GM23248 (cell line): ENCODE data around the gene AKAP7. TPM values are rescaled to one million over a fixed set of nuclear protein-coding genes. Genes with fewer than 3 reads are reported as not detected.

Experiments used
- DNase-seq: peaks from one replicate; pipeline ENCODE4 v3.0.0-alpha.2; 2015
- H2AFZ ChIP-seq: fragments of 200-600 bp; sonication (generic); 2 replicates; pipeline ENCODE4 v1.6.1; 2016; ENCODE audit warnings: antibody characterized with exemption
- H3F3A ChIP-seq: fragments of 200-600 bp; sonication (generic); 2 replicates; pipeline ENCODE4 v1.6.1; 2016; ENCODE audit warnings: mild to moderate bottlenecking, antibody characterized with exemption, mixed run types; ENCODE audit not compliant: insufficient read depth
- H3K27ac ChIP-seq: fragments of 200-600 bp; sonication (generic); 2 replicates; pipeline ENCODE4 v1.5.1; 2016; ENCODE audit warnings: mild to moderate bottlenecking
- H3K27me3 ChIP-seq: fragments of 200-600 bp; sonication (generic); replicated peaks from 2 replicates; pipeline ENCODE4 v1.6.1; 2016; ENCODE audit warnings: mild to moderate bottlenecking; ENCODE audit not compliant: insufficient read depth
- H3K36me3 ChIP-seq: fragments of 200-600 bp; sonication (generic); 2 replicates; pipeline ENCODE4 v1.6.1; 2016; ENCODE audit warnings: low read depth, mild to moderate bottlenecking
- H3K4me1 ChIP-seq: fragments of 200-600 bp; sonication (generic); 2 replicates; pipeline ENCODE4 v1.6.1; 2016; ENCODE audit warnings: mild to moderate bottlenecking; ENCODE audit not compliant: insufficient read depth
- H3K4me2 ChIP-seq: fragments of 200-600 bp; sonication (generic); one replicate; pipeline ENCODE4 v1.6.1; 2016; ENCODE audit warnings: mild to moderate bottlenecking; ENCODE audit not compliant: unreplicated experiment
- H3K4me3 ChIP-seq: fragments of 200-600 bp; sonication (generic); 2 replicates; pipeline ENCODE4 v1.5.1; 2016; ENCODE audit warnings: mild to moderate bottlenecking
- H3K79me2 ChIP-seq: fragments of 200-600 bp; sonication (generic); 2 replicates; pipeline ENCODE4 v1.6.1; 2016; ENCODE audit warnings: mild to moderate bottlenecking; ENCODE audit not compliant: insufficient read depth
- H3K9ac ChIP-seq: fragments of 200-600 bp; sonication (generic); 2 replicates; pipeline ENCODE4 v1.6.1; 2016; ENCODE audit warnings: mild to moderate bottlenecking
- H3K9me2 ChIP-seq: fragments of 200-600 bp; sonication (generic); 2 replicates; pipeline ENCODE4 v1.6.1; 2016; ENCODE audit warnings: mixed run types, mild to moderate bottlenecking, moderate library complexity; ENCODE audit not compliant: insufficient read depth
- H3K9me3 ChIP-seq: fragments of 200-600 bp; sonication (generic); one replicate; pipeline ENCODE4 v1.6.1; 2017; ENCODE audit warnings: low read depth
- H4K20me1 ChIP-seq: fragments of 200-600 bp; sonication (generic); 2 replicates; pipeline ENCODE4 v1.6.0; 2016; ENCODE audit not compliant: insufficient read depth
- EZH2 ChIP-seq: fragments of 200-600 bp; sonication (generic); IDR thresholded peaks from 2 replicates; pipeline ENCODE4 v1.6.1; 2018; ENCODE audit warnings: antibody characterized with exemption, mild to moderate bottlenecking; ENCODE audit not compliant: insufficient read depth, poor library complexity, severe bottlenecking
- EZH2phosphoT487 ChIP-seq: fragments of 200-600 bp; sonication (generic); IDR thresholded peaks from 2 replicates; pipeline ENCODE4 v1.6.1; 2018; ENCODE audit warnings: antibody characterized with exemption, moderate library complexity, mild to moderate bottlenecking, low read depth; ENCODE audit not compliant: insufficient read depth
- whole genome bisulfite sequencing, 2 experiments: methylation state at CpG; one replicate each; pipeline ENCODE4 v1.1.6; 2015 to 2017; ENCODE audit warnings: low lambda C conversion rate in 2 of 2, low coverage in 1 of 2; ENCODE audit errors: missing lambda C conversion rate in 2 of 2; 5-methylcytosine and 5-hydroxymethylcytosine counted together
- in situ Hi-C: fragments of 300-500 bp; cut with MboI; formaldehyde crosslinking; loops from 2 replicates; pipeline ENCODE4 v1.15.0; 2020
- polyA plus RNA-seq: library from polyadenylated mRNA; unstranded; fragments of >200 nt; fragmentation: Nextera tagmentation; extraction: Ambion mirVana; gene quantifications from 2 replicates; pipeline ENCODE4 v1.2.1, GENCODE V29; 2016
- total RNA-seq: library from RNA; depleted of rRNA; stranded (reverse); fragments of >200 nt; shearing (Covaris generic); gene quantifications from 2 replicates; pipeline ENCODE4 v1.2.3, GENCODE V29; 2014

AKAP7 gene
- total and polyA plus RNA-seq, 2 experiments from 2014 or later: 3.2 to 8.2 TPM

DNA sequence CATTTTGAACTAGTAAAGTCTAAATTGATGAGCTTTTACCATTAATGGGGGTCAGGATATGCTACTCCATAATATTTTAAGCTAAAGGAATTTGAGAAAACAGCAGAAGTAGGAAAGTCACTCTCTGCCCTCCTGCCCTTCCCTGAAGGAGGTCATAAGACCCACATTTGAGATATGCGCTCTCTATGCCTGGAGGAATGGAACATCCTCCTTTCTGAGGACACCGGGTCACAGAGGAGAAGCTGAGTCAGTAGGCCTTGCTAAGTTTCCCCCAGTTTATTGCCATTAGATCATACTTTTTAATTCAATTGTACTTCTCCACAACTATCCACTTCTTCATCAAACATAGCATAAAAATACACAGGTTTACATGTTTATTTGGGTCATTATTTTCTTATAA, 40.3 kb downstream of the AKAP7 start:
- Histone ChIP-seq H3K79me2 (no peaks in the 10 kb centered on the region), H3K9me2 (no peaks in the 10 kb centered on the region), H3K9ac (no peak overlapping the region), H2AFZ (no peak overlapping the region), H4K20me1 (no peaks in the 10 kb centered on the region), H3K9me3 (no peaks in the 10 kb centered on the region), H3K4me1 (peaks cover 50% of the 10 kb centered on the region), H3K36me3 (no peaks in the 10 kb centered on the region), H3F3A (peaks cover 25% of the 10 kb centered on the region; the same call in 1 of the 2 replicates), H3K4me3 (no peak overlapping the region), H3K4me2 (no peak overlapping the region), H3K27me3 (no peaks in the 10 kb centered on the region), H3K27ac (no peak overlapping the region)
- in situ Hi-C loops: no loop called here
- WGBS, 2 experiments: 86 to 97% methylated on average over 2 of the region's 2 CpGs
- no peak for TF ChIP-seq EZH2phosphoT487
- no peak for TF ChIP-seq EZH2
- peak; percentile 10 for DNase-seq

DNA sequence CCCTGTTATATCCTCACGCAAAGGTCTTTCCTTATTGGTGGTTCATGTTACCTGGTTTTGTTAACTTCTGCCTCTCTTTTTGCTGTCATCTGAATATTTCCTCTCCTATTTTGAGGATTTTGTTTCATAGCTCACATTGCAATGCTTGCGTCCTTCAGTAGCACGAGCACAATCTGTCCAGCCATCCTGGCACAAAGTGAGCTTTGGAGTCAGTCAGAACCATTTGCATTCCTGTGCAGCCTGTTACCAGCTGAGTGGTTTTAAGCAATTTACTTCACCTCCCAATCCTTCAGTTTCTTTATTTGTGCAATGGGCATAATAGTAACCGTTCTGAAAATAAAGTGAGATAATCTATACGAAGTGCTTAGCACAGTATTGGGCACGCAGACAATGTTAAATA, 42.7 kb downstream of the AKAP7 start:
- Histone ChIP-seq H3K79me2 (no peaks in the 10 kb centered on the region), H3K4me1 (peaks cover 32% of the 10 kb centered on the region), H2AFZ (no peak overlapping the region), H4K20me1 (no peaks in the 10 kb centered on the region), H3K4me2 (no peak overlapping the region), H3K9ac (no peak overlapping the region), H3K9me3 (no peaks in the 10 kb centered on the region), H3F3A (peaks cover 14% of the 10 kb centered on the region; the same call in 1 of the 2 replicates), H3K4me3 (no peak overlapping the region), H3K27ac (no peak overlapping the region), H3K27me3 (no peaks in the 10 kb centered on the region), H3K36me3 (no peaks in the 10 kb centered on the region), H3K9me2 (no peaks in the 10 kb centered on the region)
- in situ Hi-C loops: no loop called here
- no peak for TF ChIP-seq EZH2phosphoT487
- TF ChIP-seq EZH2: no peak
- 90 to 95% methylated on average over 6 of the region's 6 CpGs for WGBS, 2 experiments
- no peak for DNase-seq

DNA sequence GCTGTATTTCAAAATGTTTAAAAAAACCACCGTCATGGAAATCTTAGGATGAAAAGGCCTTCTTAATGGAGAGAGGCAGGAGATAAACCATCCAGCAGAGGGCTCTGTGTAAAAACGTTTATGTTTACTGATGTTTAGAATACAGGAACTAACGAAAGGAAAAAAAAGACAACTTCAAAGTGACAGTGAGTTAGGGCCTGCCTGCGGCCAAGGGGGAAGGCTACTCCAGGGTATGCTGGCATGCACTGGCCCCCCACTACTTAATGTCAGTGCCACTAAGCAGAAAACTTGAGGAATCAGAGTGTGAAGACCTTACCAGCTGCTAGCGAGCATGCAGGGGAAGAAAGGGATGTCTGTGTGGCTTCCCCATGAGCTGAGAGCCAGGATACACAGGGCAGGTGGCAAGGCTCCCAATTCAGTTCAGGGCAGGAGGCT, 47.7 kb downstream of the AKAP7 start:
- Histone ChIP-seq H3K9ac (no peak overlapping the region), H3K4me2 (no peak overlapping the region), H3K27me3 (no peaks in the 10 kb centered on the region), H3K9me3 (no peaks in the 10 kb centered on the region), H2AFZ (peak overlapping the region; percentile 77), H3K27ac (no peak overlapping the region), H3K36me3 (no peaks in the 10 kb centered on the region), H3K79me2 (no peaks in the 10 kb centered on the region), H3K9me2 (no peaks in the 10 kb centered on the region), H3K4me3 (no peak overlapping the region), H4K20me1 (no peaks in the 10 kb centered on the region), H3K4me1 (no peaks in the 10 kb centered on the region), H3F3A (no peaks in the 10 kb centered on the region)
- TF ChIP-seq EZH2 (no peak), EZH2phosphoT487 (no peak)
- in situ Hi-C loops: loop anchor here (10.0 kb wide), 1 partner anchor 352 kb away; no protein-coding TSS in a partner anchor
- DNase-seq: peak; percentile 64
- 27 to 32% methylated on average over 5 of the region's 5 CpGs for WGBS, 2 experiments

GRCh38 chr6:131183427-131184095, 48.3 kb downstream of the AKAP7 start:
- H3K27me3 ChIP-seq: no peaks in the 10 kb centered on the region
- no peak overlapping the region for H3K27ac ChIP-seq
- H3K9ac ChIP-seq: no peak overlapping the region
- no peaks in the 10 kb centered on the region for H3K4me1 ChIP-seq
- H3K4me2 ChIP-seq: no peak overlapping the region
- no peaks in the 10 kb centered on the region for H3K79me2 ChIP-seq
- no peaks in the 10 kb centered on the region for H3K9me2 ChIP-seq
- no peak for TF ChIP-seq EZH2phosphoT487
- TF ChIP-seq EZH2: no peak
- no peaks in the 10 kb centered on the region for H4K20me1 ChIP-seq
- H3K4me3 ChIP-seq: no peak overlapping the region
- H2AFZ ChIP-seq: peak overlapping the region; percentile 77
- 88 to 90% methylated on average over 5 of the region's 5 CpGs for WGBS, 2 experiments
- no peaks in the 10 kb centered on the region for H3K9me3 ChIP-seq
- no peaks in the 10 kb centered on the region for H3F3A ChIP-seq
- in situ Hi-C loops: loop anchor here (10.0 kb wide), 1 partner anchor 351 kb away; no protein-coding TSS in a partner anchor
- no peaks in the 10 kb centered on the region for H3K36me3 ChIP-seq
- DNase-seq: no peak
